ENCODE data around the gene INHBE. TPM values are rescaled to one million over a fixed set of nuclear protein-coding genes. Genes with fewer than 3 reads are reported as not detected.
"Not testable (repeated sequence)": the region's sequence is repeated elsewhere in the genome, so short reads cannot be mapped to it uniquely, and the experiment has no call there.

INHBE gene
- total and polyA plus RNA-seq, 2 experiments from 2014 or later: 5.6 to 29.0 TPM

DNA sequence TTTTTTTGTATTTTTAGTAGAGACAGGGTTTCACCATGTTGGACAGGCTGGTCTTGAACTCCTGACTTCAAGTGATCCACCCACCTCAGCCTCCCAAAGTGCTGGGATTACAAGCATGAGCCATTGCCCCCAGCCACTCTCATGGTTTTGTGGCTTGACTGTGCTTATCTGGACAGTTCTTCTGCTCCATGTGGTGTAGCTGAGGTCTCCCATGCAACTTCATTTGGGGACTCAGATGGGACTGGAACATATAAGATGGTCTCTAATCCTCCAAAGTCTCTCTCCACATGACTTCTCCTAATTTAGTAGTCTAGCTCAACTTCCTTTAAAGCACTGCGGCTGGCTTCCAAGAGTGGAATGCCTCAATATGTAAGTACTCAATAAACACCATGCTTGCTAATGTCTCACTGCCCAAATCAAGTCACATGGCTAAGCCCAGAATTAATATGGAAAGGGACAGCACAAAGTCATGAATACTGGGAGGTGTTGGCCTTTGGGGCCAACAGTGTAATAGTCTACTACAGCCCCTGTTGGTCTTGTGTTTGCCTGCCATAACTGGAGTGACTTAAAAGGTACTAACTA, 13.2 kb upstream of the INHBE start:
- no peak overlapping the region for H2AFZ ChIP-seq
- ATAC-seq: no peak
- peaks cover 10% of the 10 kb centered on the region for H3K36me3 Mint-ChIP-seq (ENCODE audit: low read depth)
- no peak overlapping the region for H3K4me3 ChIP-seq
- TF ChIP-seq, protein P1, sequence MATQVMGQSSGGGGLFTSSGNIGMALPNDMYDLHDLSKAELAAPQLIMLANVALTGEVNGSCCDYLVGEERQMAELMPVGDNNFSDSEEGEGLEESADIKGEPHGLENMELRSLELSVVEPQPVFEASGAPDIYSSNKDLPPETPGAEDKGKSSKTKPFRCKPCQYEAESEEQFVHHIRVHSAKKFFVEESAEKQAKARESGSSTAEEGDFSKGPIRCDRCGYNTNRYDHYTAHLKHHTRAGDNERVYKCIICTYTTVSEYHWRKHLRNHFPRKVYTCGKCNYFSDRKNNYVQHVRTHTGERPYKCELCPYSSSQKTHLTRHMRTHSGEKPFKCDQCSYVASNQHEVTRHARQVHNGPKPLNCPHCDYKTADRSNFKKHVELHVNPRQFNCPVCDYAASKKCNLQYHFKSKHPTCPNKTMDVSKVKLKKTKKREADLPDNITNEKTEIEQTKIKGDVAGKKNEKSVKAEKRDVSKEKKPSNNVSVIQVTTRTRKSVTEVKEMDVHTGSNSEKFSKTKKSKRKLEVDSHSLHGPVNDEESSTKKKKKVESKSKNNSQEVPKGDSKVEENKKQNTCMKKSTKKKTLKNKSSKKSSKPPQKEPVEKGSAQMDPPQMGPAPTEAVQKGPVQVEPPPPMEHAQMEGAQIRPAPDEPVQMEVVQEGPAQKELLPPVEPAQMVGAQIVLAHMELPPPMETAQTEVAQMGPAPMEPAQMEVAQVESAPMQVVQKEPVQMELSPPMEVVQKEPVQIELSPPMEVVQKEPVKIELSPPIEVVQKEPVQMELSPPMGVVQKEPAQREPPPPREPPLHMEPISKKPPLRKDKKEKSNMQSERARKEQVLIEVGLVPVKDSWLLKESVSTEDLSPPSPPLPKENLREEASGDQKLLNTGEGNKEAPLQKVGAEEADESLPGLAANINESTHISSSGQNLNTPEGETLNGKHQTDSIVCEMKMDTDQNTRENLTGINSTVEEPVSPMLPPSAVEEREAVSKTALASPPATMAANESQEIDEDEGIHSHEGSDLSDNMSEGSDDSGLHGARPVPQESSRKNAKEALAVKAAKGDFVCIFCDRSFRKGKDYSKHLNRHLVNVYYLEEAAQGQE (IDR thresholded peaks at IDR 0.05; ENCODE audit: unreplicated experiment): no peak
- TF ChIP-seq, protein P2, sequence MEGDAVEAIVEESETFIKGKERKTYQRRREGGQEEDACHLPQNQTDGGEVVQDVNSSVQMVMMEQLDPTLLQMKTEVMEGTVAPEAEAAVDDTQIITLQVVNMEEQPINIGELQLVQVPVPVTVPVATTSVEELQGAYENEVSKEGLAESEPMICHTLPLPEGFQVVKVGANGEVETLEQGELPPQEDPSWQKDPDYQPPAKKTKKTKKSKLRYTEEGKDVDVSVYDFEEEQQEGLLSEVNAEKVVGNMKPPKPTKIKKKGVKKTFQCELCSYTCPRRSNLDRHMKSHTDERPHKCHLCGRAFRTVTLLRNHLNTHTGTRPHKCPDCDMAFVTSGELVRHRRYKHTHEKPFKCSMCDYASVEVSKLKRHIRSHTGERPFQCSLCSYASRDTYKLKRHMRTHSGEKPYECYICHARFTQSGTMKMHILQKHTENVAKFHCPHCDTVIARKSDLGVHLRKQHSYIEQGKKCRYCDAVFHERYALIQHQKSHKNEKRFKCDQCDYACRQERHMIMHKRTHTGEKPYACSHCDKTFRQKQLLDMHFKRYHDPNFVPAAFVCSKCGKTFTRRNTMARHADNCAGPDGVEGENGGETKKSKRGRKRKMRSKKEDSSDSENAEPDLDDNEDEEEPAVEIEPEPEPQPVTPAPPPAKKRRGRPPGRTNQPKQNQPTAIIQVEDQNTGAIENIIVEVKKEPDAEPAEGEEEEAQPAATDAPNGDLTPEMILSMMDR (conservative IDR thresholded peaks at IDR 0.05; ENCODE audit: low read depth in 2 of 2): no peak
- no peak for TF ChIP-seq STAT1 (IDR thresholded peaks at IDR 0.05; ENCODE audit: unreplicated experiment)
- H3K4me1 ChIP-seq (ENCODE audit: insufficient read depth): no peaks in the 10 kb centered on the region
- no peaks in the 10 kb centered on the region for H3F3A ChIP-seq (replicated peaks; ENCODE audit: low read depth)
- H3K27me3 ChIP-seq (ENCODE audit: insufficient read depth): no peaks in the 10 kb centered on the region
- no peak overlapping the region for H3K27ac Mint-ChIP-seq
- H3K4me3 Mint-ChIP-seq: no peak overlapping the region
- H3K9me2 ChIP-seq (ENCODE audit: insufficient read depth): no peaks in the 10 kb centered on the region
- H4K20me1 ChIP-seq (replicated peaks; ENCODE audit: insufficient read depth): no peaks in the 10 kb centered on the region
- H3K36me3 ChIP-seq (ENCODE audit: insufficient read depth): no peaks in the 10 kb centered on the region
- H3K4me2 ChIP-seq: no peak overlapping the region
- no peaks in the 10 kb centered on the region for H3K4me1 Mint-ChIP-seq
- no peaks in the 10 kb centered on the region for H3K79me2 ChIP-seq (replicated peaks; ENCODE audit: insufficient read depth)
- no peak for DNase-seq (ENCODE audit: low spot score)
- H3K27me3 Mint-ChIP-seq (ENCODE audit: insufficient read depth, low read depth, poor library complexity): peaks cover 5% of the 10 kb centered on the region
- H3K9me3 Mint-ChIP-seq: peaks cover 18% of the 10 kb centered on the region
- H3K27ac ChIP-seq (ENCODE audit: low read depth): no peak overlapping the region

DNA sequence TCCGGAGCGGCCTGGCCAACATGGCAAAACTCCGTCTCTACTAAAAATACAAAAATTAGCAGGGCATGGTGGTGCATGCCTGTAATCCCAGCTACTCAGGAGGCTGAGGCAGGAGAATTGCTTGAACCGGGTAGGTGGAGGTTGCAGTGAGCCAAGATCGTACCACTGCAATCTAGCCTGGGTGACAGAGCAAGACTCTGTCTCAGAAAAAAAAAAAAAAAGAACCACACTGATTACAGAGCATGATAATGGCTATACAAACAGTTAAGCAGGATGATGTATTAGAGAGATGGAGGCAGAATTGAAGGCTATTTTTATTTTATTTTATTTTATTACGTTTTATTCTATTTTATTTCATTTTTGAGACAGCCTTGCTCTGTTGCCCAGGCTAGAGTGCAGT, 10.8 kb upstream of the INHBE start:
- not testable (repeated sequence) for H3K36me3 ChIP-seq (ENCODE audit: insufficient read depth); H4K20me1 ChIP-seq (replicated peaks; ENCODE audit: insufficient read depth); DNase-seq (ENCODE audit: low spot score); H3K27ac Mint-ChIP-seq; H3K4me1 Mint-ChIP-seq; H3K4me3 ChIP-seq; H2AFZ ChIP-seq; H3K4me2 ChIP-seq; H3K27ac ChIP-seq (ENCODE audit: low read depth); H3K4me3 Mint-ChIP-seq; H3K9me2 ChIP-seq (ENCODE audit: insufficient read depth); H3K4me1 ChIP-seq (ENCODE audit: insufficient read depth); H3F3A ChIP-seq (replicated peaks; ENCODE audit: low read depth); ATAC-seq; H3K27me3 Mint-ChIP-seq (ENCODE audit: insufficient read depth, low read depth, poor library complexity); H3K27me3 ChIP-seq (ENCODE audit: insufficient read depth); H3K79me2 ChIP-seq (replicated peaks; ENCODE audit: insufficient read depth)
- H3K36me3 Mint-ChIP-seq (ENCODE audit: low read depth): peaks cover 12% of the 10 kb centered on the region
- H3K9me3 Mint-ChIP-seq: peaks cover 18% of the 10 kb centered on the region

DNA sequence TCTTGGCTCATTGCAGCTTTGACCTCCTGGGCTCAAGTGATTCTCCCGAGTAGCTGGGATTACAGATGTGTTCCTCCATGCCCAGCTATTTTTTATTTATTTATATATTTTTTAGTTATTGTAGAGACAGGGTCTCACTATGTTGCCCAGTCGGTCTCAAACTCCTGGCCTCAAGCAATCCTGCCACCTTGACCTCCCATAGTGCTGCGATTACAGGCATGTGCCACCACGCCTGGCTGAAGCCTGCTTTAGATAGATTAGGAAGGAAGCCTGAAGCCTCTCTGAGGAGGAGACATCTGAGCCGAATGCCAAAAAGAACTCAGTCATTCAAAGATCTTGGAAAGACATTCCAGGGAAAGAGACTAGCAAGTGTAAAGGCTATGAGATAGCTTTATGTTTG, 10.4 kb upstream of the INHBE start:
- no peaks in the 10 kb centered on the region for H3K79me2 ChIP-seq (replicated peaks; ENCODE audit: insufficient read depth)
- H3K4me2 ChIP-seq: no peak overlapping the region
- no peaks in the 10 kb centered on the region for H3K4me1 ChIP-seq (ENCODE audit: insufficient read depth)
- TF ChIP-seq, protein P2 (conservative IDR thresholded peaks at IDR 0.05; ENCODE audit: low read depth in 2 of 2): no peak
- TF ChIP-seq ZNF331 (CRISPR knock-in tag; IDR thresholded peaks at IDR 0.05; ENCODE audit: low read depth): no peak
- H3K4me3 ChIP-seq: no peak overlapping the region
- H4K20me1 ChIP-seq (replicated peaks; ENCODE audit: insufficient read depth): no peaks in the 10 kb centered on the region
- H3K9me3 Mint-ChIP-seq: peaks cover 18% of the 10 kb centered on the region
- ATAC-seq: no peak
- no peak overlapping the region for H3K27ac ChIP-seq (ENCODE audit: low read depth)
- H3K9me2 ChIP-seq (ENCODE audit: insufficient read depth): no peaks in the 10 kb centered on the region
- peaks cover 12% of the 10 kb centered on the region for H3K36me3 Mint-ChIP-seq (ENCODE audit: low read depth)
- no peaks in the 10 kb centered on the region for H3K27me3 ChIP-seq (ENCODE audit: insufficient read depth)
- H3K36me3 ChIP-seq (ENCODE audit: insufficient read depth): no peaks in the 10 kb centered on the region
- DNase-seq (ENCODE audit: low spot score): no peak
- no peak overlapping the region for H3K27ac Mint-ChIP-seq
- H2AFZ ChIP-seq: no peak overlapping the region
- no peak overlapping the region for H3K4me3 Mint-ChIP-seq
- peaks cover 9% of the 10 kb centered on the region for H3K27me3 Mint-ChIP-seq (ENCODE audit: insufficient read depth, low read depth, poor library complexity)
- H3K4me1 Mint-ChIP-seq: no peaks in the 10 kb centered on the region
- no peaks in the 10 kb centered on the region for H3F3A ChIP-seq (replicated peaks; ENCODE audit: low read depth)
